HG02642 (cell line): ENCODE measurements around the gene CPT1A.

Experiments
- ATAC-seq: cut with Tn5 transposase; IDR thresholded peaks from one replicate; pipeline ENCODE4 v1.9.1; 2021; ENCODE audit warnings: mild to moderate bottlenecking; ENCODE audit not compliant: unreplicated experiment, poor library complexity

The CPT1A gene

GRCh38 chr11:68835328-68835727, 6.4 kb downstream of the CPT1A start:
- ATAC-seq: no peak

GRCh38 chr11:68832476-68833181, 9.1 kb downstream of the CPT1A start:
- ATAC-seq: no peak

GRCh38 chr11:68831124-68831523, 10.6 kb downstream of the CPT1A start:
- no peak for ATAC-seq

- no peak for ATAC-seq
Measured at GRCh38 chr11:68829581-68829980, 12.1 kb downstream of the CPT1A start.

GRCh38 chr11:68828957-68829356, 12.8 kb downstream of the CPT1A start:
- no peak for ATAC-seq

- no peak for ATAC-seq
Measured at GRCh38 chr11:68828155-68828931, 13.4 kb downstream of the CPT1A start.

GRCh38 chr11:68827733-68828132, 14.0 kb downstream of the CPT1A start:
- no peak for ATAC-seq

- no peak for ATAC-seq
Measured at GRCh38 chr11:68826726-68827125, 15.0 kb downstream of the CPT1A start.

- no peak for ATAC-seq
Measured at GRCh38 chr11:68825571-68825970, 16.1 kb downstream of the CPT1A start.

- no peak for ATAC-seq
Measured at GRCh38 chr11:68822546-68822945, 19.2 kb downstream of the CPT1A start.

GRCh38 chr11:68821670-68822069, 20.0 kb downstream of the CPT1A start:
- no peak for ATAC-seq

GRCh38 chr11:68819362-68819761, 22.4 kb downstream of the CPT1A start:
- ATAC-seq: no peak

- ATAC-seq: no peak
Measured at GRCh38 chr11:68818181-68818580, 23.5 kb downstream of the CPT1A start.

- ATAC-seq: no peak
Measured at GRCh38 chr11:68817554-68817953, 24.2 kb downstream of the CPT1A start.

GRCh38 chr11:68816917-68817419, 24.7 kb downstream of the CPT1A start:
- ATAC-seq: no peak

GRCh38 chr11:68816251-68816776, 25.4 kb downstream of the CPT1A start:
- no peak for ATAC-seq

GRCh38 chr11:68813773-68814172, 27.9 kb downstream of the CPT1A start:
- no peak for ATAC-seq

GRCh38 chr11:68812526-68812925, 29.2 kb downstream of the CPT1A start:
- no peak for ATAC-seq

GRCh38 chr11:68810164-68810563, 31.6 kb downstream of the CPT1A start:
- no peak for ATAC-seq

- ATAC-seq: no peak
Measured at GRCh38 chr11:68809506-68809905, 32.2 kb downstream of the CPT1A start.

- ATAC-seq: no peak
Measured at GRCh38 chr11:68808787-68809186, 32.9 kb downstream of the CPT1A start.
